ENCODE results near the gene ANGPT4. TPM values are rescaled to one million over a fixed set of nuclear protein-coding genes. Genes with fewer than 3 reads are reported as not detected.

ANGPT4 gene
- polyA plus RNA-seq, 1 experiment, result not detected

DNA sequence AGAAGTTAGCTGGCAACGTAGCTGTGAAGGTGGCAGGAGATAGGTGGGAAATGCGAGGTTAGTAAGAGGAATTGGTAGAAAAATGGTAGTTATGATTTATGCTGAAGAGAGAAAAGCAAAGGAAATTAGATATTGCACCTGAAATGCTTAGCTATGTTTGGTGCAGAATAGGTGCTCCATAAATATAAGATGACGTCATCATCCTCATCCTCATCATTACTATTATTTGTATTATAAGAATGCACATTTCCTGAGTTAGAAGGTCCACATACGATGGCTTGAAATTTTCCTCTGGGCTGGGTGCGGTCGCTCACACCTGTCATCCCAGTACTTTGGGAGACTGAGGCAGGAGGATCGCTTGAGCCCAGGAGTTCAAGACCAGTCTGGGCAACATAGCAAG lies 39.5 kb upstream of the ANGPT4 start:
- Histone ChIP-seq H3K4me3 (ENCODE audit: low read depth, low read length) (no peak overlapping the region), H3K9me3 (ENCODE audit: control insufficient read depth, insufficient read depth, low read length) (no peaks in the 10 kb centered on the region), H3K27me3 (ENCODE audit: control insufficient read depth, insufficient read depth, low read length) (peaks cover 6% of the 10 kb centered on the region), H3K27ac (ENCODE audit: low read depth, low read length) (no peak overlapping the region)
- TF ChIP-seq, protein P1, sequence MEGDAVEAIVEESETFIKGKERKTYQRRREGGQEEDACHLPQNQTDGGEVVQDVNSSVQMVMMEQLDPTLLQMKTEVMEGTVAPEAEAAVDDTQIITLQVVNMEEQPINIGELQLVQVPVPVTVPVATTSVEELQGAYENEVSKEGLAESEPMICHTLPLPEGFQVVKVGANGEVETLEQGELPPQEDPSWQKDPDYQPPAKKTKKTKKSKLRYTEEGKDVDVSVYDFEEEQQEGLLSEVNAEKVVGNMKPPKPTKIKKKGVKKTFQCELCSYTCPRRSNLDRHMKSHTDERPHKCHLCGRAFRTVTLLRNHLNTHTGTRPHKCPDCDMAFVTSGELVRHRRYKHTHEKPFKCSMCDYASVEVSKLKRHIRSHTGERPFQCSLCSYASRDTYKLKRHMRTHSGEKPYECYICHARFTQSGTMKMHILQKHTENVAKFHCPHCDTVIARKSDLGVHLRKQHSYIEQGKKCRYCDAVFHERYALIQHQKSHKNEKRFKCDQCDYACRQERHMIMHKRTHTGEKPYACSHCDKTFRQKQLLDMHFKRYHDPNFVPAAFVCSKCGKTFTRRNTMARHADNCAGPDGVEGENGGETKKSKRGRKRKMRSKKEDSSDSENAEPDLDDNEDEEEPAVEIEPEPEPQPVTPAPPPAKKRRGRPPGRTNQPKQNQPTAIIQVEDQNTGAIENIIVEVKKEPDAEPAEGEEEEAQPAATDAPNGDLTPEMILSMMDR (IDR thresholded peaks at IDR 0.05; ENCODE audit: low read depth, low read length), result no peak
- CTCF ChIA-PET, result interaction anchor here (0.7 to 6.0 kb wide), 20 partner anchors 10 to 257 kb away, joined by 3 to 222 read pairs (median 4); no protein-coding TSS in a partner anchor
- no peak for DNase-seq (ENCODE audit: low read depth, low spot score)
- POLR2A ChIA-PET, result no interaction called here

DNA sequence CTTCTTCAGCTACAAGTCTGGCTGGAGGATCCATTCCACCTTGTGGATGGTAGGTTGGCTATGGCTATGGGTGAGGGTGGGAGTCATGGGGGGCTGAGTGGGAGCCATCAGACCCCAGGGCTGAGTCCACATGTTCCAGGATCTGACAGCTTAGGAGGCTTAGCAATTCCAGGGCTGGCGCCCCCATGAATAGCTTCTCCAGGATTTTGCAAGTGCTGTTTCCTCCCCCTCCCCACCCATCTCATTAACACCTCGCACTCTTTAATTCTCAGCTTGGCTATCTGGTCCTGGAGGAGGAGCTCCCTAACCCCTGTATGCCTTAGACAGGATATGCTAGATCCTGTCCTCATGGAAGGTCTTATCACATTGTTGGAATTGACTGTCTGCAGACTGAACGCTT lies 39.0 kb upstream of the ANGPT4 start:
- TF ChIP-seq, protein P1 (IDR thresholded peaks at IDR 0.05; ENCODE audit: low read depth, low read length), result no peak
- Histone ChIP-seq H3K27ac (ENCODE audit: low read depth, low read length) (no peak overlapping the region), H3K27me3 (ENCODE audit: control insufficient read depth, insufficient read depth, low read length) (peaks cover 6% of the 10 kb centered on the region), H3K9me3 (ENCODE audit: control insufficient read depth, insufficient read depth, low read length) (no peaks in the 10 kb centered on the region), H3K4me3 (ENCODE audit: low read depth, low read length) (no peak overlapping the region)
- no peak for DNase-seq (ENCODE audit: low read depth, low spot score)
- ChIA-PET POLR2A (no interaction called here), CTCF (interaction anchor here (0.6 to 6.0 kb wide), 11 partner anchors 45 to 295 kb away, joined by 3 to 222 read pairs (median 4); no protein-coding TSS in a partner anchor)

DNA sequence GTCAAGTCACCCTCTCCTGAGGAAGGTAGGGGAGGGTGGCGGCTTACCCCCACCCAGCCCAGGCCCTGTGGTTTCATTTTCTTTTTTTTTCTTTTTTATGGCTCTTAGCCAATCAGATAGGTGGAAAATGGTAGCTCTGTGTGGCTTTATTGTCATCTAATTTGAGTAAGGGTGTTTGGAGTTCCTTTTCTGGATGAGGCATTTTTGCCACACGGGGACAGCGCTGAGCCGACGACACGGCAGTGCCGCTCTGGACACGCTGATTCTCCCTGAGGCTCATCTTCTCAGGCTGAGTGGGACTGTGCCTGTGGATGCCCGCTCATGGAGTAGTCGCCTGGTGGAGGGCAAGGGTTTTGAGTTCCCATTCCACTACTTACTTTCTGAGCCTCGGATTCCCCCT lies 37.6 kb upstream of the ANGPT4 start:
- ChIA-PET POLR2A (no interaction called here), CTCF (interaction anchor here (0.6 to 1.2 kb wide), 5 partner anchors 136 to 834 kb away, joined by 3 to 5 read pairs (median 3); no protein-coding TSS in a partner anchor)
- DNase-seq (ENCODE audit: low read depth, low spot score), result no peak
- TF ChIP-seq, protein P1 (IDR thresholded peaks at IDR 0.05; ENCODE audit: low read depth, low read length), result peak; percentile 41
- Histone ChIP-seq H3K27ac (ENCODE audit: low read depth, low read length) (no peak overlapping the region), H3K9me3 (ENCODE audit: control insufficient read depth, insufficient read depth, low read length) (no peaks in the 10 kb centered on the region), H3K27me3 (ENCODE audit: control insufficient read depth, insufficient read depth, low read length) (peaks cover 5% of the 10 kb centered on the region), H3K4me3 (ENCODE audit: low read depth, low read length) (no peak overlapping the region)

DNA sequence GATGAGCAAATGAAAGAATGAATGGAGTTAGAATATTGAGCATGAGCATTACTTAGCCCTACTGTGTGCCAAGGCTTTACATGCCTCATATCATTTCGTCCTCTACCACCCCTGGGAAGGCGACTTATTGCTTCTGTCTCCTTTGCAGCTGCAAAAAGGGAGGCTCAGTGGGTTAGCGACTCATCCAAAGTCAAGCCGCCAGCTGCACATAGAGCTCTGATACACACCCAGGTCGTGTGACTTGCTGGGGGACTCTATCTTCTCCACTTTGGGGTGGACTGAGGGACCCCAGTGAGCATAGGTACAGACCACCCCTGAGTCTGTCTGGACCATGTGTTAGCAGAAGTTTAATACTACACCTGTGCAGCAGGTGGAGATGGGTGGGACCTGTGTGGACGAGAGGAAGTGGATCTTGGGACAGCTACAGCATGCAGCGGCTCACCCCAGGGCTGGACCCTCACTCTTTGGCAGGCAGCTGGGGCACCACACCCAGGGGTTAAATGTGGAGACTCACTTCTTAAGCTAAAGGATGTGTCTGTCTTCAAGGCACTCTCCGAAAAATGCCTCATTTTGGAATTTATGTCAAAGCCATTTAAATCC lies 36.2 kb upstream of the ANGPT4 start:
- no peak for DNase-seq (ENCODE audit: low read depth, low spot score)
- CTCF ChIA-PET, result no interaction called here
- H3K27ac ChIP-seq (ENCODE audit: low read depth, low read length), result no peak overlapping the region
- POLR2A ChIA-PET, result no interaction called here
- no peaks in the 10 kb centered on the region for H3K27me3 ChIP-seq (ENCODE audit: control insufficient read depth, insufficient read depth, low read length)
- TF ChIP-seq, protein P1 (IDR thresholded peaks at IDR 0.05; ENCODE audit: low read depth, low read length), result no peak
- H3K4me3 ChIP-seq (ENCODE audit: low read depth, low read length), result no peak overlapping the region
- no peaks in the 10 kb centered on the region for H3K9me3 ChIP-seq (ENCODE audit: control insufficient read depth, insufficient read depth, low read length)

DNA sequence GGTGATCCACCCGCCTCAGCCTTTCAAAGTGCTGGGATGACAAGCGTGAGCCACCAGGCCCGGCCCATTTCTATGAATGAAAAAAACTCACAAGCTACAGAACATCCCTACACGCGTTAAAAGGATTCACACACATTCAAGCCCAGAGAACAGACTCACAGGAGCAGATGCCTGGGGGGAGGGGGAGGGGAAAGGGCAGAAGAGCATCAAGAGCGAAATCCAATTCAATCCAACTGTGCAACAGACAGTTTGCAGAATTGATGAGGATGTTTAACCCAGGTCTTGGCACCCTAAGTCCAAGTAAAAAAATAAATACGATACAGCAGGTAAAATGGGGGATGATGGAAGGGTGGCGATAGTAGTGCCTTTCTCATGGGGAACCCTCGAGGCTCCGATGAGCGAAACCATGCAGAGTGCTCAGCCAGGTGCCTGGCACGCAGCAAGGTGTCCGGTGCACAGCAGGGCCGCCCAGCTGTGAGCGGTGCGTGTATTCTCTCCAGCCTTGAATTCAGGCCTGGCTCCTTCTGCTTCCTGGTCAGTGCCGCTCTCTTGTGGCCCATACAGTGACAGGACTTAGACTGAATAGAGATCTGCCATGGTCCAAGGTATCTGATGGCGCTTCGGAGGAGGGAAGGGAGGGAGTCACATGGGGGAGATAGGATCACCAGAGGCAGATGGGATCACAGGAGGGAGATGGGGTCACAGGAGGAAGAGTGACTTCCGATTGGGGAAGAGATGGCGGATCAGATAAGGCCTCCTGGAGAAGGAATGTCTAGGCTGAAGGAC lies 35.4 kb upstream of the ANGPT4 start:
- Histone ChIP-seq H3K9me3 (ENCODE audit: control insufficient read depth, insufficient read depth, low read length) (no peaks in the 10 kb centered on the region), H3K27ac (ENCODE audit: low read depth, low read length) (no peak overlapping the region), H3K4me3 (ENCODE audit: low read depth, low read length) (no peak overlapping the region), H3K27me3 (ENCODE audit: control insufficient read depth, insufficient read depth, low read length) (no peaks in the 10 kb centered on the region)
- ChIA-PET POLR2A (no interaction called here), CTCF (no interaction called here)
- no peak for DNase-seq (ENCODE audit: low read depth, low spot score)
- TF ChIP-seq, protein P1 (IDR thresholded peaks at IDR 0.05; ENCODE audit: low read depth, low read length), result no peak
